Measurements from ENCODE around the gene ERGIC1. TPM values are rescaled to one million over a fixed set of nuclear protein-coding genes. Genes with fewer than 3 reads are reported as not detected.

The ERGIC1 gene
- total RNA-seq, 2 donors from 2014 or later, result 46.5 to 93.1 TPM

- Histone ChIP-seq H3K4me3 (no peak overlapping the region), H3K4me1 (no peaks in the 10 kb centered on the region), H3K27ac (no peak overlapping the region), H3K9me3 (no peaks in the 10 kb centered on the region), H3K27me3 (no peaks in the 10 kb centered on the region), H3K36me3 (replicated peaks in 1 of 2; ENCODE audit: insufficient read depth in 1 of 2, low read depth in 2 of 2) (peaks cover 0 to 8% of the 10 kb centered on the region in 2 donors)
- WGBS, 2 donors, result 87 to 95% methylated on average over 4 of the region's 4 CpGs
- intact Hi-C loops (cut with DNase I), result no loop called here
- ATAC-seq (no peak), DNase-seq (no peak)
- no peak for TF ChIP-seq POLR2A (IDR thresholded peaks at IDR 0.05)
- TF ChIP-seq CTCF (IDR thresholded peaks at IDR 0.05), result no peak
These were observed 118.0 kb downstream of the ERGIC1 start for GRCh38 chr5:172952034-172952511.

GRCh38 chr5:172953776-172954675 lies 120.0 kb downstream of the ERGIC1 start:
- peaks cover 0 to 4% of the 10 kb centered on the region in 2 donors for H3K36me3 ChIP-seq (replicated peaks in 1 of 2; ENCODE audit: insufficient read depth in 1 of 2, low read depth in 2 of 2)
- DNase-seq, result no peak
- H3K4me3 ChIP-seq, result no peak overlapping the region
- no peaks in the 10 kb centered on the region for H3K27me3 ChIP-seq
- H3K9me3 ChIP-seq, result no peaks in the 10 kb centered on the region
- TF ChIP-seq POLR2A (IDR thresholded peaks at IDR 0.05), result no peak
- TF ChIP-seq CTCF (IDR thresholded peaks at IDR 0.05), result no peak
- peaks cover 5% of the 10 kb centered on the region for H3K4me1 ChIP-seq
- no peak overlapping the region for H3K27ac ChIP-seq
- intact Hi-C loops (cut with DNase I), result no loop called here
- ATAC-seq, result no peak
- 68 to 71% methylated on average over 15 of the region's 15 CpGs for WGBS, 2 donors

- no peak overlapping the region for H3K27ac ChIP-seq
- no peak for DNase-seq
- WGBS, 2 donors, result 67 to 78% methylated on average over 8 of the region's 8 CpGs
- intact Hi-C loops (cut with DNase I), result no loop called here
- no peak for ATAC-seq
- H3K36me3 ChIP-seq (replicated peaks in 1 of 2; ENCODE audit: insufficient read depth in 1 of 2, low read depth in 2 of 2), result peaks cover 0 to 4% of the 10 kb centered on the region in 2 donors
- no peak overlapping the region for H3K4me3 ChIP-seq
- TF ChIP-seq CTCF (IDR thresholded peaks at IDR 0.05), result no peak
- no peak for TF ChIP-seq POLR2A (IDR thresholded peaks at IDR 0.05)
- no peaks in the 10 kb centered on the region for H3K27me3 ChIP-seq
- H3K9me3 ChIP-seq, result no peaks in the 10 kb centered on the region
- peaks cover 7% of the 10 kb centered on the region for H3K4me1 ChIP-seq
These were observed 120.7 kb downstream of the ERGIC1 start for GRCh38 chr5:172954751-172955159.

- H3K27me3 ChIP-seq, result no peaks in the 10 kb centered on the region
- intact Hi-C loops (cut with DNase I), result no loop called here
These were observed 122.2 kb downstream of the ERGIC1 start for GRCh38 chr5:172956228-172956627.

More at GRCh38 chr5:172956228-172956627, 122.2 kb downstream of the ERGIC1 start:
- 51 to 54% methylated on average over 3 of the region's 3 CpGs for WGBS, 2 donors
- ATAC-seq (no peak), DNase-seq (no peak)
- TF ChIP-seq CTCF (IDR thresholded peaks at IDR 0.05), result no peak
- TF ChIP-seq POLR2A (IDR thresholded peaks at IDR 0.05), result no peak
- Histone ChIP-seq H3K4me1 (peaks cover 21% of the 10 kb centered on the region), H3K9me3 (no peaks in the 10 kb centered on the region), H3K36me3 (replicated peaks in 1 of 2; ENCODE audit: insufficient read depth in 1 of 2, low read depth in 2 of 2) (peaks cover 0 to 4% of the 10 kb centered on the region in 2 donors), H3K27ac (no peak overlapping the region), H3K4me3 (no peak overlapping the region)

Measured in body of pancreas (tissue), 4 donors.